HL-60 (cell line): ENCODE results near the gene ASB10.

Experiments used
- DNase-seq, 2 experiments: peaks; one replicate each; pipeline ENCODE4 v3.0.0-alpha.2; 2010 to 2020; ENCODE audit warnings: low read depth in 1 of 2, low spot score in 1 of 2
- H3K27ac ChIP-seq: fragments of 250-450 bp; sonication (Bioruptor Pico); replicated peaks from 2 replicates; pipeline ENCODE4 v1.5.1; 2020; ENCODE audit warnings: mild to moderate bottlenecking, moderate library complexity
- H3K27me3 ChIP-seq: fragments of 250-450 bp; sonication (Bioruptor Pico); 2 replicates; pipeline ENCODE4 v1.5.1; 2021; ENCODE audit warnings: mild to moderate bottlenecking, moderate library complexity; ENCODE audit not compliant: insufficient read depth, poor library complexity, severe bottlenecking
- H3K4me3 ChIP-seq: replicated peaks from 2 replicates; pipeline ENCODE4 v1.5.1; 2011; ENCODE audit warnings: mild to moderate bottlenecking, control low read depth, low read length; ENCODE audit not compliant: insufficient read depth
- CTCF ChIP-seq: IDR thresholded peaks from one replicate; pipeline ENCODE4 v1.5.1; 2011; ENCODE audit warnings: low read length, control low read depth, inconsistent platforms; ENCODE audit not compliant: insufficient read depth
- GABPA ChIP-seq: IDR thresholded peaks from 2 replicates; pipeline ENCODE4 v1.6.1; 2012; ENCODE audit warnings: low read depth
- POLR2AphosphoS5 ChIP-seq: IDR thresholded peaks from 2 replicates; pipeline ENCODE4 v1.6.1; 2012; ENCODE audit warnings: low read depth
- REST ChIP-seq: IDR thresholded peaks from 2 replicates; pipeline ENCODE4 v1.6.1; 2012; ENCODE audit warnings: low read depth; ENCODE audit not compliant: insufficient replicate concordance
- SPI1 ChIP-seq: IDR thresholded peaks from 2 replicates; pipeline ENCODE4 v1.6.1; 2012; ENCODE audit warnings: low read depth, mild to moderate bottlenecking, borderline replicate concordance

Gene ASB10

GRCh38 chr7:151133986-151134742 lies 52.9 kb downstream of the ASB10 start:
- DNase-seq: no peak
- no peaks in the 10 kb centered on the region for H3K27me3 ChIP-seq
- no peak overlapping the region for H3K27ac ChIP-seq
- TF ChIP-seq POLR2AphosphoS5 (no peak), GABPA (no peak), SPI1 (no peak), REST (no peak), CTCF (no peak)
- no peak overlapping the region for H3K4me3 ChIP-seq

GRCh38 chr7:151133266-151133985 lies 53.6 kb downstream of the ASB10 start:
- TF ChIP-seq GABPA (no peak), REST (no peak), POLR2AphosphoS5 (no peak), CTCF (no peak), SPI1 (no peak)
- H3K4me3 ChIP-seq: no peak overlapping the region
- no peak overlapping the region for H3K27ac ChIP-seq
- DNase-seq: no peak
- H3K27me3 ChIP-seq: no peaks in the 10 kb centered on the region

GRCh38 chr7:151132461-151133205 lies 54.4 kb downstream of the ASB10 start:
- no peak for DNase-seq
- Histone ChIP-seq H3K27ac (no peak overlapping the region), H3K27me3 (no peaks in the 10 kb centered on the region), H3K4me3 (no peak overlapping the region)
- TF ChIP-seq CTCF (no peak), GABPA (no peak), POLR2AphosphoS5 (no peak), REST (no peak), SPI1 (no peak)
